HG02870 (cell line): ENCODE results near the gene CYLD.

Experiments used
- ATAC-seq: cut with Tn5 transposase; IDR thresholded peaks from one replicate; pipeline ENCODE4 v1.9.1; 2021; ENCODE audit warnings: mild to moderate bottlenecking, moderate library complexity; ENCODE audit not compliant: unreplicated experiment

CYLD gene

GRCh38 chr16:50841081-50841886 lies 99.4 kb downstream of the CYLD start:
- no peak for ATAC-seq

DNA sequence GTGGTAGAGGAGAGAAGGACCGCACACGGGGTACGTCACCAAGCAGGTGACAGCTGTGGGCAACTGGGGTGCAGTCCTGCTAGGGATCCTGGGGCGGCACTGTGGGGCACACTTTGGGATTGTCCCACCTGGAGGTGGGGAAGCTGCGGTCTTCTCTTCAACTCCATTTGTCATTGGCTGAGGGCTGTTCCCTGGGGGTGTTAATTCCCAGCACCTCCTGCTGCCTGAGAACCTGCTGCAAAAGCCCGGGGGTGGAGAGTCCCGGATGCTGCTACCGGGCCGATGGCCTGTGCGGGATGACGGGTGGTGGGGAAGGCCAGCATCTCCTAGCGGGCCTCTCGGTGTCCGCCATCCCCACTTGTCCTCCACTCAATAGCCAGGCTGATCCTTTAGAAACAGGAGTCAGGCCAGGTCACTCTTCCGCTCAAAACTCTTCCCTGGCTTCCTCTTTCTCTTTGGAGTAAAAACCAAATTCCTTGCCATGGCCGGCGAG lies 100.2 kb downstream of the CYLD start:
- no peak for ATAC-seq

GRCh38 chr16:50842589-50842988 lies 100.7 kb downstream of the CYLD start:
- ATAC-seq = no peak

- no peak for ATAC-seq
Measured at GRCh38 chr16:50844840-50845239, 103.0 kb downstream of the CYLD start.

GRCh38 chr16:50845296-50845695 lies 103.4 kb downstream of the CYLD start:
- ATAC-seq = no peak

- no peak for ATAC-seq
Measured at GRCh38 chr16:50846511-50846910, 104.6 kb downstream of the CYLD start.

GRCh38 chr16:50847166-50847565 lies 105.3 kb downstream of the CYLD start:
- ATAC-seq = no peak

- ATAC-seq = no peak
Measured at GRCh38 chr16:50848755-50849514, 107.0 kb downstream of the CYLD start.
